A673 (cell line): ENCODE data around the gene MTCH1. TPM values are rescaled to one million over a fixed set of nuclear protein-coding genes. Genes with fewer than 3 reads are reported as not detected.

Experiments used
- BruUV-seq: library from RNA; stranded (reverse); fragments of 400-500 nt; replicated peaks from 2 replicates; lab custom pipeline; 2021; lab: Mats Ljungman, UMichigan
- CTCF ChIA-PET: fragments of 300-600 bp; sonication (Branson Sonifier 250); formaldehyde crosslinking; loops from one replicate; lab custom pipeline; 2022; ENCODE audit warnings: antibody characterized with exemption; lab: Charles Lee
- POLR2A ChIA-PET: fragments of 300-600 bp; sonication (Branson Sonifier 250); formaldehyde crosslinking; loops from one replicate; lab custom pipeline; 2022; ENCODE audit warnings: antibody characterized with exemption; ENCODE audit not compliant: low non-redundant PET; lab: Charles Lee
- DNase-seq: peaks from one replicate; pipeline ENCODE4 v3.0.0-alpha.2; 2015; ENCODE audit warnings: low spot score
- H3K27ac ChIP-seq: fragments of 200-600 bp; sonication (generic); 2 replicates; pipeline ENCODE4 v1.5.1; 2016; ENCODE audit warnings: mixed run types, low read depth, mild to moderate bottlenecking, mixed read lengths, antibody characterized with exemption, low read length; ENCODE audit not compliant: poor library complexity, severe bottlenecking
- H3K27me3 ChIP-seq: fragments of 200-600 bp; sonication (generic); replicated peaks from 2 replicates; pipeline ENCODE4 v1.6.1; 2017; ENCODE audit warnings: mixed run types, low read depth, mild to moderate bottlenecking, mixed read lengths, antibody characterized with exemption, low read length; ENCODE audit not compliant: insufficient read depth, poor library complexity
- H3K36me3 ChIP-seq: fragments of 200-600 bp; sonication (generic); 2 replicates; pipeline ENCODE4 v1.6.1; 2016; ENCODE audit warnings: mixed run types, mild to moderate bottlenecking, mixed read lengths, antibody characterized with exemption, low read length; ENCODE audit not compliant: insufficient read depth, poor library complexity, severe bottlenecking
- H3K4me1 ChIP-seq: fragments of 200-600 bp; sonication (generic); 2 replicates; pipeline ENCODE4 v1.6.1; 2017; ENCODE audit warnings: mixed run types, mild to moderate bottlenecking, mixed read lengths, antibody characterized with exemption, low read length; ENCODE audit not compliant: insufficient read depth, poor library complexity, severe bottlenecking
- H3K4me3 ChIP-seq: fragments of 200-600 bp; sonication (generic); 2 replicates; pipeline ENCODE4 v1.5.1; 2016; ENCODE audit warnings: low read depth, mixed run types, mild to moderate bottlenecking, mixed read lengths, low read length; ENCODE audit not compliant: poor library complexity, severe bottlenecking
- H3K9me3 ChIP-seq: fragments of 200-600 bp; sonication (generic); 2 replicates; pipeline ENCODE4 v1.6.1; 2016; ENCODE audit warnings: mixed run types, low read depth, mild to moderate bottlenecking, mixed read lengths, antibody characterized with exemption, low read length; ENCODE audit not compliant: poor library complexity, severe bottlenecking
- EZH2 ChIP-seq: fragments of 200-600 bp; sonication (generic); IDR thresholded peaks from 2 replicates; pipeline ENCODE4 v1.6.1; 2017; ENCODE audit warnings: borderline replicate concordance, low read depth, mild to moderate bottlenecking, mixed read lengths, antibody characterized with exemption, low read length; ENCODE audit not compliant: poor library complexity, severe bottlenecking
- intact Hi-C: fragments of 100-400 bp; cut with micrococcal nuclease; formaldehyde crosslinking; loops from one replicate; pipeline ENCODE4 v1.10.0; 2022; ENCODE audit not compliant: unreplicated experiment
- total RNA-seq: library from RNA; stranded (reverse); gene quantifications from 2 replicates; pipeline ENCODE4 v1.2.3, GENCODE V29; 2021
- TF ChIP-seq, protein P1 (sequence below): fragments of 300-800, 200-600 bp; sonication (generic); conservative IDR thresholded peaks from 2 replicates; pipeline ENCODE4 v1.5.1; 2017; ENCODE audit warnings: low read depth, mild to moderate bottlenecking, antibody characterized with exemption, low read length, moderate library complexity, mixed read lengths

The MTCH1 gene
- total RNA-seq, 1 experiment from 2014 or later, result 242 TPM

DNA sequence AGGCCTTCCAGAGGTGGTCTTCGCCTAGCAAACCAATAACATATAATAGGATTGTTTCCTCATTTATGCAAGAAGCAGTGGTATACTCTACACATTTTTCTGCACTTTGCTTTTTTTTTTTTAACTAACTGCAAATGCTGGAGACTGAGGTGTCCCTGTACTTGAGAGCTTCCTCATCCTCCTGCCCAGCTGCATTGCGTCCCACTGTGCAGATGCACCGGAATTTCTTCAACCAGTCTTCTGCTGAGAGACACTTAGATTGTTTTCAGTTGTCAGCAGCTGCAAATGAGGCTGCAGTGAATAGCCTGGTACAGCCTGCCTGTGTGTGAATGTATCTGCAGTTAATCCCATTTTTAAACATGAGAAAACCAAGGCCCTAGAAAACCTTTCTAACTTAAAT is 31.0 kb upstream of the MTCH1 start:
- no peaks in the 10 kb centered on the region for H3K36me3 ChIP-seq
- no peak overlapping the region for H3K4me3 ChIP-seq
- ChIA-PET CTCF (interaction anchor here (1.6 kb wide), 1 partner anchor 38 kb away, joined by 4 read pairs; no protein-coding TSS in a partner anchor), POLR2A (no interaction called here)
- H3K9me3 ChIP-seq, result no peaks in the 10 kb centered on the region
- TF ChIP-seq, protein P1, sequence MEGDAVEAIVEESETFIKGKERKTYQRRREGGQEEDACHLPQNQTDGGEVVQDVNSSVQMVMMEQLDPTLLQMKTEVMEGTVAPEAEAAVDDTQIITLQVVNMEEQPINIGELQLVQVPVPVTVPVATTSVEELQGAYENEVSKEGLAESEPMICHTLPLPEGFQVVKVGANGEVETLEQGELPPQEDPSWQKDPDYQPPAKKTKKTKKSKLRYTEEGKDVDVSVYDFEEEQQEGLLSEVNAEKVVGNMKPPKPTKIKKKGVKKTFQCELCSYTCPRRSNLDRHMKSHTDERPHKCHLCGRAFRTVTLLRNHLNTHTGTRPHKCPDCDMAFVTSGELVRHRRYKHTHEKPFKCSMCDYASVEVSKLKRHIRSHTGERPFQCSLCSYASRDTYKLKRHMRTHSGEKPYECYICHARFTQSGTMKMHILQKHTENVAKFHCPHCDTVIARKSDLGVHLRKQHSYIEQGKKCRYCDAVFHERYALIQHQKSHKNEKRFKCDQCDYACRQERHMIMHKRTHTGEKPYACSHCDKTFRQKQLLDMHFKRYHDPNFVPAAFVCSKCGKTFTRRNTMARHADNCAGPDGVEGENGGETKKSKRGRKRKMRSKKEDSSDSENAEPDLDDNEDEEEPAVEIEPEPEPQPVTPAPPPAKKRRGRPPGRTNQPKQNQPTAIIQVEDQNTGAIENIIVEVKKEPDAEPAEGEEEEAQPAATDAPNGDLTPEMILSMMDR, result no peak
- TF ChIP-seq EZH2, result no peak
- BruUV-seq, result no TSS peak
- H3K4me1 ChIP-seq, result no peaks in the 10 kb centered on the region
- intact Hi-C loops, result no loop called here
- H3K27ac ChIP-seq, result no peak overlapping the region
- H3K27me3 ChIP-seq, result no peaks in the 10 kb centered on the region
- no peak for DNase-seq

DNA sequence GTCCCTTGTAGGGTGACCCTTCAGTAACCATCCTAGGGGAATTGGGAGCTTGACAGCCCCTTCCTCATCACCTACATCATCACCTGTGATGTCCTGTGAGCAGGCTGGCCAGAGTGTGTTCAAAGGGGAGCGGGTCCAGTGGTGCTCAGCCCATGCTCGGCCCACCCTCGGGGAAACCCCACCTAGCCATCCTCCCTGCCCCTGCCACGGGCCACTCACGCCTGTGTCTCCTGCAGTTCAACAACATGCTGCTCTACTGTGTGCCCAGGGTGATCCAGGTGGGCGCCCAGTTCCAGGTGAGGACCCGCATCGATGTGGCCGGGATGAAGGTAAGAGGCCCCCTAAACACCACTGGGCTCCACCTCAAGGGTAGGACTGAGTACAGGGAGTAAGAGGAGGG is 29.5 kb upstream of the MTCH1 start:
- Histone ChIP-seq H3K4me1 (no peaks in the 10 kb centered on the region), H3K36me3 (no peaks in the 10 kb centered on the region), H3K9me3 (no peaks in the 10 kb centered on the region), H3K27ac (no peak overlapping the region), H3K27me3 (no peaks in the 10 kb centered on the region), H3K4me3 (no peak overlapping the region)
- intact Hi-C loops, result no loop called here
- CTCF ChIA-PET, result no interaction called here
- POLR2A ChIA-PET, result no interaction called here
- TF ChIP-seq, protein P1, result no peak
- TF ChIP-seq EZH2, result no peak
- BruUV-seq, result no TSS peak
- no peak for DNase-seq

DNA sequence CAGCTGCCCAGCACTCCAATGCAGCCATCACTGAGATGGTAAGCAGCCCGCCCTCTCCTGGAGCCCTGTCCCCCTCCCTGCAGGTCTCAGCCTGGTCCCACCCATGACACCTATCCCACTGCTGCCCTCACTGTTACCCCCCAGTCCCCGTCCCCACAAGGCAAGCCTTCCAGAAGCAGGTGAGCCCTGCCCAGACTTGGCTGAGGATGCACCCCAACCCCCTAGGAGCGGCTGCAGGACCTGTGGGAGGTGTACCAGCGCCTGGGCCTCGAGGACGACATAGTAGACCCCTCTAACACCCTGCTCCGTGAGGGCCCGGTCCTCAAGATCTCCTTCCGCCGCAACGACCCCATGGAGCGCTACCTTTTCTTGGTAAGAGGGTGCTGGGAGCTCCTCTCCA is 28.7 kb upstream of the MTCH1 start:
- H3K9me3 ChIP-seq, result no peaks in the 10 kb centered on the region
- POLR2A ChIA-PET, result no interaction called here
- TF ChIP-seq EZH2, result no peak
- TF ChIP-seq, protein P1, result no peak
- intact Hi-C loops, result no loop called here
- no peaks in the 10 kb centered on the region for H3K36me3 ChIP-seq
- no TSS peak for BruUV-seq
- CTCF ChIA-PET, result no interaction called here
- no peak overlapping the region for H3K4me3 ChIP-seq
- no peak for DNase-seq
- H3K27me3 ChIP-seq, result no peaks in the 10 kb centered on the region
- no peaks in the 10 kb centered on the region for H3K4me1 ChIP-seq
- H3K27ac ChIP-seq, result no peak overlapping the region
